ENCODE results near the gene NRN1L. TPM values are rescaled to one million over a fixed set of nuclear protein-coding genes. Genes with fewer than 3 reads are reported as not detected.
A peak's percentile ranks its signal among the peaks of the same experiment; 100 is the strongest.

Gene NRN1L
- total RNA-seq, 1 experiment from 2014 or later, result 1.4 TPM

DNA sequence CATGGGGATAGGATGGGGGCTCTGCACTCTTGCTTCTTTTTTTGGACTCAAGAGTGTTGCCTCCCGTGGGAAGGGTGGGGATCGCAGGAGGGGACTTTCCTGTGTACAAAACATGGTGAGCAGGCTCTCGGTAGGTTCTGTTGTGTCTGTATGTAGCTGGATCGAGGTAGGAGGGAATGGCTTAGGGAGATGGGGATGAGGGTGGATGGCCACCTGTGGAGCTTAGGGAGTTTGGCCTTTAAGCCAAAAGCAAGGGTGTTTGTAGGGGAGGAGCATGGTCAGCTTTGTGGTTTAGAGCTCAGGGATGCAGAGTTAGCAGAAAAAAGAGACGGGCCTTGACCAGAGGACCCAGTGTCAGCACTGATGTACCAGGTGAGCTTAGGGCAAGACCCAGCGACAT is 22.8 kb upstream of the NRN1L start (continued):
- TF ChIP-seq, protein P1, sequence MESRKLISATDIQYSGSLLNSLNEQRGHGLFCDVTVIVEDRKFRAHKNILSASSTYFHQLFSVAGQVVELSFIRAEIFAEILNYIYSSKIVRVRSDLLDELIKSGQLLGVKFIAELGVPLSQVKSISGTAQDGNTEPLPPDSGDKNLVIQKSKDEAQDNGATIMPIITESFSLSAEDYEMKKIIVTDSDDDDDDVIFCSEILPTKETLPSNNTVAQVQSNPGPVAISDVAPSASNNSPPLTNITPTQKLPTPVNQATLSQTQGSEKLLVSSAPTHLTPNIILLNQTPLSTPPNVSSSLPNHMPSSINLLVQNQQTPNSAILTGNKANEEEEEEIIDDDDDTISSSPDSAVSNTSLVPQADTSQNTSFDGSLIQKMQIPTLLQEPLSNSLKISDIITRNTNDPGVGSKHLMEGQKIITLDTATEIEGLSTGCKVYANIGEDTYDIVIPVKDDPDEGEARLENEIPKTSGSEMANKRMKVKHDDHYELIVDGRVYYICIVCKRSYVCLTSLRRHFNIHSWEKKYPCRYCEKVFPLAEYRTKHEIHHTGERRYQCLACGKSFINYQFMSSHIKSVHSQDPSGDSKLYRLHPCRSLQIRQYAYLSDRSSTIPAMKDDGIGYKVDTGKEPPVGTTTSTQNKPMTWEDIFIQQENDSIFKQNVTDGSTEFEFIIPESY (IDR thresholded peaks at IDR 0.05; ENCODE audit: extremely low read depth, insufficient replicate concordance, low read length), result no peak
- no peak for TF ChIP-seq EGR1 (IDR thresholded peaks at IDR 0.05; ENCODE audit: low read depth)

DNA sequence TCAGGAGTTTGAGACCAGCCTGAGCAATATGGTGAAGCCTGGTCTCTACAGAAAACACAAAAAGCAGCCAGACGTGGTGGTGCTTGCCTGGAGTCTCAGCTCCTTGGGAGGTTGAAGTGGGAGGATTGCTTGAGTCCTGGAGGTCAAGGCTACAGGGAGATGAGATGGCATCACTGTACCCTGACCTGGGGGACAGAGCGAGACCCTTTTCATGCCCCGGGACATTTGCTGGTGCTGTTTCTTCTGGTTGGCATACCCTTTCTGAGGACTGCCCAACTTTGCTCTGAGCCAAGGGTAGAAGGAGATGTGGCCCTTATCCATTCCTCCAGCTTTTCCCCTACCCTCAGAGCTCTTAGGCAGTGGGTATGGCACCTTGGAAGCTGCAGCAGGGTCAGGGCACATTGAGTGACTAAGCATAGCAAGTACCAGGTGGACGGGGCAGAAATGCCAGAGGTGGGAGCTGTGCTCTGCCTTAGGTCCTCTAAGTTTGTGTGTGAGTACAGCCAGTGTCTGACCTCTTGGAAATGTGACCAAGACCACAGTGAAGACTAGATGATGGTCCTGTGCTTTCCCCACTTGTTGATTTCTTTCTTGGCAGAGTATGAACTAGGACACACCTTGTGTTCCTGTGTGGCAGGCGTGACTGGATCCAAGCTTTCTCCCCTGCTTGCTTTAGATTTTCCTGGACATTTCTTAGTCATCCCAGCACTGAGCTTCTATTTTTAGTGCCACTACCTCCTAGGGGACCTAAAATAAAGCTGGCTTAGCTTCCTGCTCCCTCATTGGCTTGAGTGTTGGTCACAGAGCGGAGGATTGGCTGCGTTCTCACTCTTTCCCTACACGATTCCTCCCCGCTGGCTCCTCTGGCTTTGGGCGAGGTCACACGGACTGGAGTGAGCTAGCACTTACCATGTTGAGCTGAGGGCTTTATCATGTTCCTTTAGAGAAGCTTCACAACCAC is 21.8 kb upstream of the NRN1L start:
- ATAC-seq, result no peak
- Histone ChIP-seq H3K4me1 (ENCODE audit: control insufficient read depth in 1 of 2, insufficient read depth in 2 of 2, low read length in 2 of 2) (peaks cover 8 to 54% of the 10 kb centered on the region in 2 experiments; a peak in 3 of 4 replicates), H3K9ac (ENCODE audit: low read length) (no peak overlapping the region), H3K4me3 (replicated peaks in 1 of 2; ENCODE audit: low read depth in 1 of 2, low read length in 2 of 2) (no peak overlapping the region), H4K20me1 (ENCODE audit: insufficient read depth) (peaks cover 4% of the 10 kb centered on the region; the same call in 1 of the 2 replicates), H2AFZ (ENCODE audit: low read depth, low read length, poor library complexity, severe bottlenecking) (no peak overlapping the region), H3K36me3 (ENCODE audit: control insufficient read depth in 1 of 2, insufficient read depth in 2 of 2, low read length in 2 of 2) (peaks cover 13 to 35% of the 10 kb centered on the region in 2 experiments; a peak in 3 of 4 replicates), H3K4me2 (ENCODE audit: low read length) (peak overlapping the region; percentile 37), H3K27me3 (ENCODE audit: insufficient read depth, low read length) (no peaks in the 10 kb centered on the region), H3K79me2 (ENCODE audit: insufficient read depth, low read length) (peaks cover 82% of the 10 kb centered on the region), H3K9me3 (ENCODE audit: control insufficient read depth in 1 of 2, insufficient read depth in 1 of 2, low read depth in 1 of 2, low read length in 2 of 2) (no peaks in the 10 kb centered on the region), H3K27ac (ENCODE audit: low read depth, low read length) (peak overlapping the region; percentile 0; the same call in 1 of the 2 replicates), H3K9me2 (ENCODE audit: insufficient read depth) (no peaks in the 10 kb centered on the region)
- RAD21 ChIA-PET (ENCODE audit: low non-redundant PET in 1 of 2, low total read pairs in 2 of 2, uncharacterized antibody in 2 of 2, unreplicated experiment in 2 of 2), result no interaction called here
- intact Hi-C loops (cut with micrococcal nuclease), result no loop called here
- CTCF ChIA-PET, result interaction anchor here (1.1 to 1.9 kb wide), 2 partner anchors 47 to 190 kb away, joined by 4 to 12 read pairs; no protein-coding TSS in a partner anchor
- BruUV-seq (replicated peaks), result no TSS peak
- no peak for DNase-seq (ENCODE audit: low read depth, low spot score)
- POLR2A ChIA-PET, result no interaction called here
- TF ChIP-seq, protein P2, sequence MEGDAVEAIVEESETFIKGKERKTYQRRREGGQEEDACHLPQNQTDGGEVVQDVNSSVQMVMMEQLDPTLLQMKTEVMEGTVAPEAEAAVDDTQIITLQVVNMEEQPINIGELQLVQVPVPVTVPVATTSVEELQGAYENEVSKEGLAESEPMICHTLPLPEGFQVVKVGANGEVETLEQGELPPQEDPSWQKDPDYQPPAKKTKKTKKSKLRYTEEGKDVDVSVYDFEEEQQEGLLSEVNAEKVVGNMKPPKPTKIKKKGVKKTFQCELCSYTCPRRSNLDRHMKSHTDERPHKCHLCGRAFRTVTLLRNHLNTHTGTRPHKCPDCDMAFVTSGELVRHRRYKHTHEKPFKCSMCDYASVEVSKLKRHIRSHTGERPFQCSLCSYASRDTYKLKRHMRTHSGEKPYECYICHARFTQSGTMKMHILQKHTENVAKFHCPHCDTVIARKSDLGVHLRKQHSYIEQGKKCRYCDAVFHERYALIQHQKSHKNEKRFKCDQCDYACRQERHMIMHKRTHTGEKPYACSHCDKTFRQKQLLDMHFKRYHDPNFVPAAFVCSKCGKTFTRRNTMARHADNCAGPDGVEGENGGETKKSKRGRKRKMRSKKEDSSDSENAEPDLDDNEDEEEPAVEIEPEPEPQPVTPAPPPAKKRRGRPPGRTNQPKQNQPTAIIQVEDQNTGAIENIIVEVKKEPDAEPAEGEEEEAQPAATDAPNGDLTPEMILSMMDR (IDR thresholded peaks at IDR 0.05 in 2 of 3, conservative IDR thresholded peaks at IDR 0.05 in 1 of 3; ENCODE audit: borderline replicate concordance in 1 of 3, insufficient read depth in 1 of 3, low read depth in 2 of 3, low read length in 2 of 3), result no peak
- TF ChIP-seq RAD21 (IDR thresholded peaks at IDR 0.05; ENCODE audit: low read depth) (no peak), ZNF274 (IDR thresholded peaks at IDR 0.05; ENCODE audit: low read depth, low read length) (no peak), EZH2 (IDR thresholded peaks at IDR 0.05) (no peak), SP1 (IDR thresholded peaks at IDR 0.05; ENCODE audit: low read depth) (no peak), ELF1 (IDR thresholded peaks at IDR 0.05; ENCODE audit: borderline replicate concordance, low read depth) (no peak), JUND (IDR thresholded peaks at IDR 0.05) (no peak), FOSL1 (IDR thresholded peaks at IDR 0.05; ENCODE audit: low read depth) (no peak), TCF7L2 (IDR thresholded peaks at IDR 0.05; ENCODE audit: borderline replicate concordance, extremely low read depth, insufficient read depth, insufficient read length) (no peak), MAX (IDR thresholded peaks at IDR 0.05) (no peak)
- TF ChIP-seq, protein P3, sequence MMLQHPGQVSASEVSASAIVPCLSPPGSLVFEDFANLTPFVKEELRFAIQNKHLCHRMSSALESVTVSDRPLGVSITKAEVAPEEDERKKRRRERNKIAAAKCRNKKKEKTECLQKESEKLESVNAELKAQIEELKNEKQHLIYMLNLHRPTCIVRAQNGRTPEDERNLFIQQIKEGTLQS (IDR thresholded peaks at IDR 0.05), result no peak
- TF ChIP-seq, protein P1 (IDR thresholded peaks at IDR 0.05; ENCODE audit: extremely low read depth, insufficient replicate concordance, low read length), result no peak

Data from HCT116 (cell line).